Stimulated activated naive CD8-positive, alpha-beta T cell treated with anti-CD3 and anti-CD28 coated beads, Interleukin-15, Interleukin-2, amounts not matched to agents 100 ng/mL and 50 ng/mL, for 24 hours (primary cell): ENCODE measurements around the gene PIK3C2B.
"Not testable (repeated sequence)": the region's sequence is repeated elsewhere in the genome, so short reads cannot be mapped to it uniquely, and the experiment has no call there.

ENCODE experiments used
- H3K27ac Mint-ChIP-seq: one replicate; pipeline ENCODE4 v1.8.0; 2021; ENCODE audit warnings: mild to moderate bottlenecking, mixed read lengths
- H3K27me3 Mint-ChIP-seq: one replicate; pipeline ENCODE4 v1.8.0; 2021; ENCODE audit warnings: mixed read lengths
- H3K36me3 Mint-ChIP-seq: one replicate; pipeline ENCODE4 v1.8.0; 2021; ENCODE audit warnings: low read depth, mixed read lengths
- H3K4me1 Mint-ChIP-seq: one replicate; pipeline ENCODE4 v1.8.0; 2021; ENCODE audit warnings: low read depth, mixed read lengths
- H3K4me3 Mint-ChIP-seq: one replicate; pipeline ENCODE4 v1.8.0; 2021; ENCODE audit warnings: mild to moderate bottlenecking, mixed read lengths
- H3K9me3 Mint-ChIP-seq: one replicate; pipeline ENCODE4 v1.8.0; 2021; ENCODE audit warnings: mixed read lengths

The PIK3C2B gene, protein sequence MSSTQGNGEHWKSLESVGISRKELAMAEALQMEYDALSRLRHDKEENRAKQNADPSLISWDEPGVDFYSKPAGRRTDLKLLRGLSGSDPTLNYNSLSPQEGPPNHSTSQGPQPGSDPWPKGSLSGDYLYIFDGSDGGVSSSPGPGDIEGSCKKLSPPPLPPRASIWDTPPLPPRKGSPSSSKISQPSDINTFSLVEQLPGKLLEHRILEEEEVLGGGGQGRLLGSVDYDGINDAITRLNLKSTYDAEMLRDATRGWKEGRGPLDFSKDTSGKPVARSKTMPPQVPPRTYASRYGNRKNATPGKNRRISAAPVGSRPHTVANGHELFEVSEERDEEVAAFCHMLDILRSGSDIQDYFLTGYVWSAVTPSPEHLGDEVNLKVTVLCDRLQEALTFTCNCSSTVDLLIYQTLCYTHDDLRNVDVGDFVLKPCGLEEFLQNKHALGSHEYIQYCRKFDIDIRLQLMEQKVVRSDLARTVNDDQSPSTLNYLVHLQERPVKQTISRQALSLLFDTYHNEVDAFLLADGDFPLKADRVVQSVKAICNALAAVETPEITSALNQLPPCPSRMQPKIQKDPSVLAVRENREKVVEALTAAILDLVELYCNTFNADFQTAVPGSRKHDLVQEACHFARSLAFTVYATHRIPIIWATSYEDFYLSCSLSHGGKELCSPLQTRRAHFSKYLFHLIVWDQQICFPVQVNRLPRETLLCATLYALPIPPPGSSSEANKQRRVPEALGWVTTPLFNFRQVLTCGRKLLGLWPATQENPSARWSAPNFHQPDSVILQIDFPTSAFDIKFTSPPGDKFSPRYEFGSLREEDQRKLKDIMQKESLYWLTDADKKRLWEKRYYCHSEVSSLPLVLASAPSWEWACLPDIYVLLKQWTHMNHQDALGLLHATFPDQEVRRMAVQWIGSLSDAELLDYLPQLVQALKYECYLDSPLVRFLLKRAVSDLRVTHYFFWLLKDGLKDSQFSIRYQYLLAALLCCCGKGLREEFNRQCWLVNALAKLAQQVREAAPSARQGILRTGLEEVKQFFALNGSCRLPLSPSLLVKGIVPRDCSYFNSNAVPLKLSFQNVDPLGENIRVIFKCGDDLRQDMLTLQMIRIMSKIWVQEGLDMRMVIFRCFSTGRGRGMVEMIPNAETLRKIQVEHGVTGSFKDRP (N-terminal part only)

GRCh38 chr1:204494281-204495077, at the start of gene PIK3C2B:
PIK3C2B (minus strand) TSS chr1:204494805; CDS start chr1:204469802, 25,003 bp downstream.
- Mint-ChIP-seq H3K4me1 (peaks cover 66% of the 10 kb centered on the region), H3K27ac (peak within 1 kb of the TSS; percentile 94), H3K4me3 (peak within 1 kb of the TSS; percentile 90), H3K27me3 (no peaks in the 10 kb centered on the region), H3K36me3 (no peaks in the 10 kb centered on the region), H3K9me3 (no peaks in the 10 kb centered on the region)

DNA sequence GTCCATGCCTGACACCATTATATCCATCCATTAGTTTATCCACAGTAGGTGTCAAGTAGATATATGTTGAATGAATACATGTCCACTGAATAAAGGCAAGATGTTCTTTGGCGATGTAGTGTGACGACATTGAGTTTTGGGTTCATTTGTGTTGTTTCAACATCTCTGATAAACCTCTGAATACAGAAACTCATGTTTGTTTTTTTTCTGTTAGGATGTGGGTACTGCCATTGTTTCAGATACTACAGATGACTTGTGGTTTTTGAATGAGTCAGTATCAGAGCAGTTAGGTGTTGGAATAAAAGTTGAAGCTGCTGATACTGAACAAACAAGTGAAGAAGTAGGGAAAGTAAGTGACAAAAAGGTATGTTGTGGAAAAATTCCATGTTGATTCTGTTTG, 49.7 kb upstream of the PIK3C2B start:
- Mint-ChIP-seq H3K9me3 (no peaks in the 10 kb centered on the region), H3K4me3 (peak overlapping the region; percentile 30), H3K27me3 (no peaks in the 10 kb centered on the region), H3K4me1 (peaks cover 37% of the 10 kb centered on the region), H3K27ac (peak overlapping the region; percentile 71), H3K36me3 (peaks cover 88% of the 10 kb centered on the region)

GRCh38 chr1:204541626-204542025, 47.0 kb upstream of the PIK3C2B start:
- Mint-ChIP-seq H3K4me3 (no peak overlapping the region), H3K27ac (no peak overlapping the region), H3K9me3 (no peaks in the 10 kb centered on the region), H3K4me1 (peaks cover 37% of the 10 kb centered on the region), H3K36me3 (peaks cover 85% of the 10 kb centered on the region), H3K27me3 (no peaks in the 10 kb centered on the region)

GRCh38 chr1:204532832-204533231, 38.2 kb upstream of the PIK3C2B start:
- Mint-ChIP-seq H3K4me3 (no peak overlapping the region), H3K4me1 (peaks cover 16% of the 10 kb centered on the region), H3K9me3 (no peaks in the 10 kb centered on the region), H3K36me3 (peaks cover 73% of the 10 kb centered on the region), H3K27me3 (no peaks in the 10 kb centered on the region), H3K27ac (no peak overlapping the region)

GRCh38 chr1:204530932-204531331, 36.3 kb upstream of the PIK3C2B start:
- H3K27me3 Mint-ChIP-seq, result no peaks in the 10 kb centered on the region
- H3K27ac Mint-ChIP-seq, result peak overlapping the region; percentile 3
- peaks cover 21% of the 10 kb centered on the region for H3K4me1 Mint-ChIP-seq
- H3K4me3 Mint-ChIP-seq, result no peak overlapping the region
- H3K36me3 Mint-ChIP-seq, result peaks cover 72% of the 10 kb centered on the region
- no peaks in the 10 kb centered on the region for H3K9me3 Mint-ChIP-seq

DNA sequence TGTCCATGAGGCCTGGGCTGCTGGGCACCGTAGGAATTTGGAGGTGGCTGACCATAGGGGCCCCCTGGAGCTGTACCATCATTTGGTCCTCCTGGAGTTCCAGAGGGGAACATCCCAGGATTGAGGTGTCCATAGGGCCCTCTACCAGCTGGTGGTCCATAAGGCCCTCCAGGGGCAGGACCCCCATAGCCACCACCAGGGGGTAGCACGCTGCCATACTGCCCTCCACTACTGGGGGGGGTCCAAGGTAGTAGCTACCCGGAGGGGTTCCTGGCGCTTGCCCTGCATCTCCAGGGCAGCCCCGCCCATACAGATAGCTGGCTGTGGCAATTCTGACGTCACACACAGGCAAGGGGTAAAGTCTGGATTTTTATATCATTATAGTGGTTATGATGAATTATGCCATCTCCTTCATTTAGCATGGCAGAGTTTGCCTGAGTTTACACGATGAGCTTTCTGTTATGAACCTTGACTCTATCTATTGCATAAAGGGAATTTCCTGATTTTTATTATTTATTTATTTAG, 34.8 kb upstream of the PIK3C2B start:
- H3K4me3 Mint-ChIP-seq, result no peak overlapping the region
- H3K27ac Mint-ChIP-seq, result no peak overlapping the region

DNA sequence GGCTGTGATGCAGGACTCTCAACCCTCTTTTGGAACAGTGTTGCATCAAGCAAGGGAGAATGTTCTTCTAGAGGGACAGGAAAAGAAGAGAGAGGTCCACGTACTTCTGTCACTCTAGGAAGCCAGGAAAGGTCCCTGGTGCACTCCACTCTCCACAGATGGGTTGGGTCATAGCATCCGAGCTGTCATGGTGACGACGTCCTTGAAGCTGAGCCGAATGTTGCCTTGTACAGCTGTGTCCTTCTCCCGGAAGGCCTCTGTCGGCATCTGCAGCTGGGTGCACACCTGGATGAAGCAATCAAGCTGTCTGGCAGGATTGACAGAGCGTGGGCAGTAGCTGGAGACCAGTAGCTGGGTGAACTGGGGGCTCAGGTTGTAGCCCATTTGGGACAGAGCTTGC, 34.1 kb upstream of the PIK3C2B start:
- Mint-ChIP-seq H3K9me3 (peaks cover 8% of the 10 kb centered on the region), H3K36me3 (peaks cover 77% of the 10 kb centered on the region), H3K27me3 (no peaks in the 10 kb centered on the region), H3K27ac (no peak overlapping the region), H3K4me1 (peaks cover 38% of the 10 kb centered on the region), H3K4me3 (no peak overlapping the region)

More for the DNA sequence above, 34.8 kb upstream of the PIK3C2B start:
- H3K27me3 Mint-ChIP-seq, result no peaks in the 10 kb centered on the region
- peaks cover 77% of the 10 kb centered on the region for H3K36me3 Mint-ChIP-seq
- peaks cover 31% of the 10 kb centered on the region for H3K4me1 Mint-ChIP-seq
- peaks cover 3% of the 10 kb centered on the region for H3K9me3 Mint-ChIP-seq

GRCh38 chr1:204528241-204528640, 33.6 kb upstream of the PIK3C2B start:
- H3K4me1 Mint-ChIP-seq, result peaks cover 40% of the 10 kb centered on the region
- peaks cover 76% of the 10 kb centered on the region for H3K36me3 Mint-ChIP-seq
- H3K27me3 Mint-ChIP-seq, result no peaks in the 10 kb centered on the region
- H3K4me3 Mint-ChIP-seq, result no peak overlapping the region
- peaks cover 11% of the 10 kb centered on the region for H3K9me3 Mint-ChIP-seq
- no peak overlapping the region for H3K27ac Mint-ChIP-seq

GRCh38 chr1:204524986-204525385, 30.4 kb upstream of the PIK3C2B start:
- Mint-ChIP-seq H3K27me3 (no peaks in the 10 kb centered on the region), H3K4me3 (no peak overlapping the region), H3K4me1 (peaks cover 58% of the 10 kb centered on the region), H3K9me3 (peaks cover 11% of the 10 kb centered on the region), H3K36me3 (peaks cover 72% of the 10 kb centered on the region), H3K27ac (peak overlapping the region; percentile 76)

DNA sequence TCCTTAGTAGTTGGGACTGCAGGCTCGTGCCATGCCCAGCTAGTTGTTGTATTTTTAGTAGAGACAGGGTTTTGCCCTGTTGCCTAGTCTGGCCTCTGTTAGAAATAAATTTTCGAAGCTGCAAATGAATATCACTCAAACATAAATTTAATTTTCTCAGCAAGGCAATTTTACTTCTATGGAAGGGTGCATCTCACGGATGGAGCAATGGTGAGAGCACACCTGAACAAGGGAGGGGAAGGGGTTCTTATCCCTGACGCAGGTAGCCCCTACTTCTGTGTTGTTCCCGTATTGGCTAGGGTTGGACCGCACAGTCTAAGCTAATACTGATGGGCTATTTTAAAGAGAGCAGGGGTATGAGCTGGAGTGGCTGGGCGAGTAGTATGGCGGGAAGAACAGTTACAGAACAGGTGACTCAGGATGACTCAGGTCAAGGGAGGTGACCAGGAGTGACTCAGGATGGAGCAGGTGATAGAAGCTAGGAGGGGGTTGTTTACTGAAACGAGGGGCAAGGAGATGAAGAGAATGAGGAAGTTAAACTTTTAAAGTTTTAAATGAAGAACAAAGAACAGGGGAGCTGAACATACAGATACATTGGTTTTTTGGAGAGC, 29.1 kb upstream of the PIK3C2B start:
- peaks cover 78% of the 10 kb centered on the region for H3K36me3 Mint-ChIP-seq
- H3K9me3 Mint-ChIP-seq, result peaks cover 11% of the 10 kb centered on the region
- peak overlapping the region; percentile 75 for H3K27ac Mint-ChIP-seq
- H3K4me1 Mint-ChIP-seq, result peaks cover 70% of the 10 kb centered on the region
- H3K27me3 Mint-ChIP-seq, result no peaks in the 10 kb centered on the region
- H3K4me3 Mint-ChIP-seq, result peak overlapping the region; percentile 52

DNA sequence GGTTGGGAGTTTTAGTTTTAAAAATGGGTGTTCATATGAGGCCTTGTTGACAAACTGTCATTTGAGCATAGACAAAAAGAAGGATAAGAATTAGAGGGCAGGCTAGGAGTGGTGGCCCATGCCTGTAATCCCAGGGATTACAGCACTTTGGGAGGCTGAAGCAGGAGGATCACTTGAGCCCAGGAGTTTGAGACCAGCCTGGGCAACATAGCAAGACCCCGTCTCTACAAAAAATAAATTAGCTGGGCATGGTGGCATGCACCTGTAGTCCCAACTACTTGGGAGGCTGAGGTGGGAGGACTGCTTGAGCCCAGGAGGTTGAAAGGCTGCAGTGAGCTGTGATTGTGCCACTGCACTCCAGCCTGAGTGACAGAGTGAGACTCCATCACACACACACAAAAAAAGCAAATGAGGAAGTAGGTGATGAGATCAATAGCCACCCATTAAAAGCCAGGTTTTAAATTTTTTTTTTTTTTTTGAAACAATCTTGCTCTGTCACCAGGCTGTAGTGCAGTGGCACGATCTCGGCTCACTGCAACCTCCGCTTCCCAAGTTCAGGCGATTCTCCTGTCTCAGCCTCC, 27.4 kb upstream of the PIK3C2B start:
- peaks cover 75% of the 10 kb centered on the region for H3K36me3 Mint-ChIP-seq
- not testable (repeated sequence) for H3K27ac Mint-ChIP-seq, H3K4me3 Mint-ChIP-seq, H3K27me3 Mint-ChIP-seq
- H3K9me3 Mint-ChIP-seq, result peaks cover 11% of the 10 kb centered on the region
- H3K4me1 Mint-ChIP-seq, result peaks cover 87% of the 10 kb centered on the region

DNA sequence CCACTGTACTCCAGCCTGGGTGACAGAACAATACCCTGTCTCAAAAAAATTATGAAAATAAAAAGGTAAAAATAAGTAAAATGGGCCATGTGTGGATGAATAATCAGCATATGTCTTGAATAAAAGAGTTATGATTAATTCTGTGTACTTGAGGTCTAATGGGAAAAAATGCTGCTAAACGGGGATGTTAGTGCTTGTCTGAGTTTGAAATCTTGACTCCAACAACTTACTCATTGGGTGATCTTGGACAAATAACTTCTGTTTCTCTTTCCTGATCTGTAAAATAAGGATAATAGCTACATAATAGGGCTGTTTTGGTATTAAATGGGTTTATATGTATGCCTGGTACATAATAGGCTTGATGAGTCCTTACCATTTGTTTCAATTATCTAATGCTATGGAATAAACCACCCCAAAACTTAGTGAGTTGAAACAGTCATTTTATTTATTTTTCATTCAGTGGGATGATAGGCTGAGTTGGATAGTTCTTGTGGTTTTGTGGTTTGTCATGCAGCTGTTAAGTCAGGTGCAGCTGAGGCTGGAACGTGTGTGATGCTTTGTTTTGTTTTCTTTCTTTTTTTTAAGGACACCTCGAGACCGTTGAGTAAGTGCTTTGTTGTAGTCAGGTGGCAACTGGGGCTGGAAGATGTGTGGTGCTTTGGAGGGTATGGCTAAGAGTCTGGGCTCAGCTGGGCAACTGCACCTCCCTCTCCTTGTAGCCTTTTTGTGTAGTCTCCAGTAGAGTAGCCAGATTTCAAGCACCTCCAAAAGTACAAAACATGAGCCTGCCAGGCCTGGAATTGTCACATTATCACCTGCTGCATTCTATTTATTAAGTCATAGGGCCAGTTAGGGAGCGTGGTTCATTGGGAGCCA, 26.5 kb upstream of the PIK3C2B start:
- Mint-ChIP-seq H3K36me3 (peaks cover 68% of the 10 kb centered on the region), H3K27ac (peak overlapping the region; percentile 75), H3K27me3 (no peaks in the 10 kb centered on the region), H3K9me3 (peaks cover 11% of the 10 kb centered on the region), H3K4me3 (peak overlapping the region; percentile 40), H3K4me1 (peaks cover 85% of the 10 kb centered on the region)

DNA sequence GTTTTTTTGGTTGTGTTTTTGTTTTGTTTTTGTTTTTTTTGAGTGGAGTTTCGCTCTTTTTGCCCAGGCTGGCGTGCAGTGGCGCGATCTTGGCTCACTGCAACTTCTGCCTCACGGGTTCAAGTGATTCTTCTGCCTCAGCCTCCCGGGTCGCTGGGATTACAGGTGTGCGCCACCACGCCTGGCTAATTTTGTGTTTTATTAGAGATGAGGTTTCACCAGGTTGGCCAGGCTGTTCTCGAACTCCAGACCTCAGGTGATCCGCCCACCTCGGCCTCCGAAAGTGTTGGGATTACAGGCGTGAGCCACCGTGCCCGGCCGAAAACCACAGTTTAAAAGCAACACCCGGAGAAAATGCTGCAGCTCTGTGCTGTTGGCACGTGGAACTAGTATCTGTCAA, 22.8 kb upstream of the PIK3C2B start:
- not testable (repeated sequence) for H3K27ac Mint-ChIP-seq, H3K9me3 Mint-ChIP-seq, H3K27me3 Mint-ChIP-seq

More for the DNA sequence above, 22.8 kb upstream of the PIK3C2B start:
- peaks cover 43% of the 10 kb centered on the region for H3K36me3 Mint-ChIP-seq
- not testable (repeated sequence) for H3K4me3 Mint-ChIP-seq
- peaks cover 80% of the 10 kb centered on the region for H3K4me1 Mint-ChIP-seq
